NCI-H446 (cell line): ENCODE results near the gene DNAJC5.
"Not testable (repeated sequence)": the region's sequence is repeated elsewhere in the genome, so short reads cannot be mapped to it uniquely, and the experiment has no call there.

Experiments
- DNase-seq, 2 experiments: peaks; one replicate each; lab custom pipeline; 2025; lab: John Stamatoyannopoulos, UW

DNAJC5 gene

GRCh38 chr20:63955827-63956663 is 61.1 kb downstream of the DNAJC5 start, which contains the start of gene UCKL1:
UCKL1 (minus strand) TSS chr20:63956416; CDS start chr20:63956372, 44 bp downstream.
- peak; percentile 85 to 97 for DNase-seq

GRCh38 chr20:63956664-63957003 is 61.7 kb downstream of the DNAJC5 start:
- DNase-seq: no peak

GRCh38 chr20:63957004-63957689 is 62.2 kb downstream of the DNAJC5 start:
- peak in 1 of 2 experiments; percentile 44 for DNase-seq

- no peak for DNase-seq
Observed at GRCh38 chr20:63957690-63958441, 62.9 kb downstream of the DNAJC5 start.

- DNase-seq: no peak
Observed at GRCh38 chr20:63958471-63958870, 63.5 kb downstream of the DNAJC5 start.

GRCh38 chr20:63958964-63959698 is 64.2 kb downstream of the DNAJC5 start:
- no peak for DNase-seq

GRCh38 chr20:63959699-63960075 is 64.8 kb downstream of the DNAJC5 start:
- DNase-seq: no peak

- not testable (repeated sequence) for DNase-seq
Observed at GRCh38 chr20:63960654-63961621, 66.0 kb downstream of the DNAJC5 start.

GRCh38 chr20:63961664-63962425 is 66.9 kb downstream of the DNAJC5 start:
- no peak for DNase-seq

- no peak for DNase-seq
Observed at GRCh38 chr20:63962426-63963347, 67.8 kb downstream of the DNAJC5 start.

- DNase-seq: no peak
Observed at GRCh38 chr20:63963348-63963741, 68.4 kb downstream of the DNAJC5 start.

GRCh38 chr20:63963784-63964301 is 68.9 kb downstream of the DNAJC5 start:
- no peak for DNase-seq

- no peak for DNase-seq
Observed at GRCh38 chr20:63964412-63964811, 69.5 kb downstream of the DNAJC5 start.

- DNase-seq: no peak
Observed at GRCh38 chr20:63966172-63966943, 71.4 kb downstream of the DNAJC5 start.

GRCh38 chr20:63966944-63967322 is 72.0 kb downstream of the DNAJC5 start:
- DNase-seq: no peak

- no peak for DNase-seq
Observed at GRCh38 chr20:63967330-63968135, 72.6 kb downstream of the DNAJC5 start.
